Endothelial cell of umbilical vein (primary cell): ENCODE results near the gene ZNF37A.

ENCODE experiments used
- EZH2 ChIP-seq: IDR thresholded peaks from 2 replicates; pipeline ENCODE4 v1.6.1; 2012; ENCODE audit warnings: borderline replicate concordance, low read depth, mild to moderate bottlenecking, moderate library complexity, low read length, inconsistent platforms; ENCODE audit not compliant: severe bottlenecking
- FOS ChIP-seq: IDR thresholded peaks from 2 replicates; pipeline ENCODE4 v1.6.1; 2011; ENCODE audit warnings: mild to moderate bottlenecking, low read length, moderate library complexity, borderline replicate concordance; ENCODE audit not compliant: insufficient read depth
- POLR2A ChIP-seq: IDR thresholded peaks from 2 replicates; pipeline ENCODE4 v1.6.1; 2012; ENCODE audit warnings: low read depth, mild to moderate bottlenecking, control low read depth, low read length
- POLR2AphosphoS5 ChIP-seq: IDR thresholded peaks from 2 replicates; pipeline ENCODE4 v1.6.1; 2012; ENCODE audit warnings: low read depth, mild to moderate bottlenecking, control low read depth, low read length, moderate library complexity; ENCODE audit not compliant: insufficient read depth
- TF ChIP-seq, protein P1 (sequence below), 2 donors: IDR thresholded peaks; 1 replicate in 1 of 2; 2 replicates in 1 of 2; pipeline ENCODE4 v1.5.1; 2011; ENCODE audit warnings: low read length in 2 of 2, mild to moderate bottlenecking in 2 of 2, moderate library complexity in 2 of 2, control low read depth in 1 of 2, inconsistent platforms in 1 of 2, low read depth in 1 of 2; ENCODE audit not compliant: insufficient read depth in 1 of 2; ENCODE audit errors: extremely low read depth in 1 of 2
- TF ChIP-seq, protein P2 (sequence below): IDR thresholded peaks from 2 replicates; pipeline ENCODE4 v1.6.1; 2011; ENCODE audit not compliant: insufficient read depth, insufficient read length

DNA sequence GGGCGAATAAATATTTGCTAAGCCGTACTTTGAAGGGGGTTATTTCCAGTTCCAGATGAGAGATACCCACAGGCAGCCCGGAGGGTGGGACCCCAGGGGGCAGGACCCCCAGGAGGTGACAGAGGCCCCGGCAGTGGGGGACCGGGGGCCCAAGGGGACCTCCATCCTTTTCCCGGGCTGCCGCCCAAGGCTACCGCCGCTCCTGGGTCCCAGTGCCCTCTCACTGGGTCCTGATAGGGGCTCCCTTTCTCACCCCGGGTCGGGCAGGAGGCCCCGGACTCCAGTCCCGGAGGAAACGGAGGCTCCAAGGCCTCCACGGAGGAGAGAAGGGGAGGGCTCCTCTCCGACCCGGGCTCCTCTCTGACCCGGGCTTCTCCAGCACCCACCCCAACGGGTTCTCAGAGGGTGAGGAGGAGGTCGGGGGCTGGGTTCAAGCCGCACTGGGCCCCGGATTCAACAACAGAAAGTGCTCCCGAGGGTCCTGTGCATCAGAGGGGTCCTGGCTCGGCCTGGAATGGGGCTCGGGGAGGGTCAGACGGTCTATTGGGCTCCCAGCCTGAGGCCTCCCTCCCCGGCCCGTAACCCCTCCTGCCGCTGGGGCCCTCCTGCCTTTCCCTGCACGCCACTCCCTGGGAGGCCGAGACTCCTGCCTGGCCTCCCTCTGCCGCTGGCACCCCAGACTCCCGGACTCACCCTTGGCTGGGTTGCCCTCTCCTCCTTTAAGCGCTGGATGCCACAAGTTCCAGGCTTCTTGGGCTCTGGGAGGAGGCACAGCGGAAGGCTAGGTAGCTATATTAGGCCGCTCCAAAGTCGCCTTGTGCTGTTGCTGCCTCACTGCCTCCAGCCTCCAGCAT lies 62.5 kb downstream of the ZNF37A start:
- TF ChIP-seq POLR2A (no peak), FOS (no peak), POLR2AphosphoS5 (no peak), EZH2 (no peak)
- TF ChIP-seq, protein P1, sequence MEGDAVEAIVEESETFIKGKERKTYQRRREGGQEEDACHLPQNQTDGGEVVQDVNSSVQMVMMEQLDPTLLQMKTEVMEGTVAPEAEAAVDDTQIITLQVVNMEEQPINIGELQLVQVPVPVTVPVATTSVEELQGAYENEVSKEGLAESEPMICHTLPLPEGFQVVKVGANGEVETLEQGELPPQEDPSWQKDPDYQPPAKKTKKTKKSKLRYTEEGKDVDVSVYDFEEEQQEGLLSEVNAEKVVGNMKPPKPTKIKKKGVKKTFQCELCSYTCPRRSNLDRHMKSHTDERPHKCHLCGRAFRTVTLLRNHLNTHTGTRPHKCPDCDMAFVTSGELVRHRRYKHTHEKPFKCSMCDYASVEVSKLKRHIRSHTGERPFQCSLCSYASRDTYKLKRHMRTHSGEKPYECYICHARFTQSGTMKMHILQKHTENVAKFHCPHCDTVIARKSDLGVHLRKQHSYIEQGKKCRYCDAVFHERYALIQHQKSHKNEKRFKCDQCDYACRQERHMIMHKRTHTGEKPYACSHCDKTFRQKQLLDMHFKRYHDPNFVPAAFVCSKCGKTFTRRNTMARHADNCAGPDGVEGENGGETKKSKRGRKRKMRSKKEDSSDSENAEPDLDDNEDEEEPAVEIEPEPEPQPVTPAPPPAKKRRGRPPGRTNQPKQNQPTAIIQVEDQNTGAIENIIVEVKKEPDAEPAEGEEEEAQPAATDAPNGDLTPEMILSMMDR (IDR thresholded peaks at IDR 0.05; ENCODE audit: extremely low read depth in 1 of 2, insufficient read depth in 1 of 2, low read depth in 1 of 2, low read length in 2 of 2) = no peak
- TF ChIP-seq, protein P2, sequence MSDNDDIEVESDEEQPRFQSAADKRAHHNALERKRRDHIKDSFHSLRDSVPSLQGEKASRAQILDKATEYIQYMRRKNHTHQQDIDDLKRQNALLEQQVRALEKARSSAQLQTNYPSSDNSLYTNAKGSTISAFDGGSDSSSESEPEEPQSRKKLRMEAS = no peak
